ENCODE measurements around the gene PRKCE.
"Not testable (repeated sequence)": the region's sequence is repeated elsewhere in the genome, so short reads cannot be mapped to it uniquely, and the experiment has no call there.

DNA sequence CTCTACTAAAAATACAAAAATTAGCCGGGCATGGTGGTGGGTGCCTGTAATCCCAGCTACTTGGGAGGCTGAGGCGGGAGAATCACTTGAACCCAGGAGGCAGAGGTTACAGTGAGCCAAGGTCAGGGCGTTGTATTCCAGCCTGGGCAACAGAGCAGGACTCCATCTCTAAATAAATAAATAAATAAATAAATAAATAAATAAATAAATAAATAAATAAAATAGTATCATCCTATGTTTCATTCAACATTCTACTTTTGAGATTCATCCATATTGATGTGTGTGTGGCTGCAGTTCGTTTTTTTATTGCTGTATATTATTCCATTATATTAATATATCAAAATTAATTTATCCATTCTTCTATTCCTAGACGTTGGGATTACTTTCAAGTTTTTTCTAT lies 207.4 kb downstream of the PRKCE start:
- TF ChIP-seq POLR2AphosphoS5 (IDR thresholded peaks at IDR 0.05; ENCODE audit: borderline replicate concordance, low read depth, low read length); EZH2 (IDR thresholded peaks at IDR 0.05): not testable (repeated sequence)
